ENCODE measurements around the gene JAK1. TPM values are rescaled to one million over a fixed set of nuclear protein-coding genes. Genes with fewer than 3 reads are reported as not detected.

Gene JAK1
- total and polyA plus RNA-seq, 9 of the 15 experiments (the other 6 are each of a cell fraction or from before 2014, with no cell fraction given) = 9.7 to 44.1 (median 42.5) TPM

GRCh38 chr1:64956733-64957441 is 9.5 kb downstream of the JAK1 start:
- peak overlapping the region in 1 of 2 experiments; percentile 31; a peak in 3 of 4 replicates for H3K9ac ChIP-seq (ENCODE audit: insufficient read depth in 1 of 2, low read depth in 2 of 2, low read length in 2 of 2)
- H3K9me3 ChIP-seq (replicated peaks; ENCODE audit: control insufficient read depth, insufficient read depth, low read depth, low read length) = no peaks in the 10 kb centered on the region
- H3K4me1 ChIP-seq (replicated peaks in 1 of 2; ENCODE audit: control insufficient read depth in 2 of 2, insufficient read depth in 2 of 2, low read length in 2 of 2) = peaks cover 18 to 44% of the 10 kb centered on the region in 2 experiments
- no TSS peak for BruUV-seq (replicated peaks)
- ATAC-seq = peak; percentile 30
- H3K79me2 ChIP-seq (ENCODE audit: control insufficient read depth, insufficient read depth, low read length) = peaks cover 87% of the 10 kb centered on the region
- ChIA-PET POLR2A (interaction anchor here (1.0 to 1.4 kb wide), 2 partner anchors 9 to 34 kb away, joined by 3 to 5 read pairs; no protein-coding TSS in a partner anchor), CTCF (ENCODE audit: low intra/inter-chr PET ratio) (no interaction called here)
- 20% methylated on average over 3 of the region's 3 CpGs for WGBS (ENCODE audit: insufficient coverage, low coverage, missing lambda C conversion rate)
- H3K4me3 ChIP-seq = no peak overlapping the region
- no peak overlapping the region for H2AFZ ChIP-seq (ENCODE audit: low read depth, low read length)
- H3K36me3 ChIP-seq (ENCODE audit: control insufficient read depth, insufficient read depth, low read length) = no peaks in the 10 kb centered on the region
- peaks cover 9% of the 10 kb centered on the region; the same call in 1 of the 2 replicates for H4K20me1 ChIP-seq (replicated peaks; ENCODE audit: control insufficient read depth, insufficient read depth, low read length)
- intact Hi-C loops (cut with micrococcal nuclease) = no loop called here
- no peaks in the 10 kb centered on the region for H3K9me1 ChIP-seq (ENCODE audit: control insufficient read depth, insufficient read depth, low read length)
- no peaks in the 10 kb centered on the region for H3K27me3 ChIP-seq (ENCODE audit: control insufficient read depth in 2 of 2, insufficient read depth in 2 of 2, low read length in 2 of 2)
- H3K27ac ChIP-seq (ENCODE audit: extremely low read depth, low read depth, low read length) = peak overlapping the region; percentile 53
- peak; percentile 36 to 64 (median 42) for DNase-seq (ENCODE audit: extremely low read depth in 1 of 4, low spot score in 3 of 4)
- in situ Hi-C loops (cut with MboI) = no loop called here
- peak; percentile 72 for FAIRE-seq
- H3K4me2 ChIP-seq (ENCODE audit: insufficient read depth, low read length) = peak overlapping the region; percentile 42
- TF ChIP-seq LARP7 (IDR thresholded peaks at IDR 0.05) (no peak), CBFA2T3 (IDR thresholded peaks at IDR 0.05) (peak; percentile 73), POLR2B (IDR thresholded peaks at IDR 0.05; ENCODE audit: low read depth, partially characterized antibody) (no peak), HDAC1 (IDR thresholded peaks at IDR 0.05) (0 out of 4 replicates have a peak, but pooled peaks of 1 of the 2 experiments have one; percentile 47), TEAD1 (CRISPR knock-in tag; IDR thresholded peaks at IDR 0.05) (no peak), HIVEP1 (CRISPR knock-in tag; IDR thresholded peaks at IDR 0.05) (no peak), TAL1 (IDR thresholded peaks at IDR 0.05) (peak; percentile 6; the same call in 1 of the 2 replicates), DPF2 (IDR thresholded peaks at IDR 0.05) (peak; percentile 39; the same call in 1 of the 2 replicates), PRMT5 (CRISPR knock-in tag; IDR thresholded peaks at IDR 0.05) (no peak), ZEB2 (IDR thresholded peaks at IDR 0.05) (peak; percentile 67; the same call in 1 of the 2 replicates), TEAD4 (IDR thresholded peaks at IDR 0.05; ENCODE audit: low read length) (0 out of 2 replicates have a peak, but pooled peaks have one; percentile 5), TEAD4 (CRISPR knock-in tag; IDR thresholded peaks at IDR 0.05; ENCODE audit: borderline replicate concordance) (no peak), KLF10 (CRISPR knock-in tag; IDR thresholded peaks at IDR 0.05) (no peak), ZNF696 (CRISPR knock-in tag; conservative IDR thresholded peaks at IDR 0.05) (no peak), MTF1 (CRISPR knock-in tag; IDR thresholded peaks at IDR 0.05; ENCODE audit: borderline replicate concordance) (no peak), CBFA2T2 (conservative IDR thresholded peaks at IDR 0.05) (peak; percentile 22; the same call in 1 of the 2 replicates), ZNF217 (CRISPR knock-in tag; IDR thresholded peaks at IDR 0.05) (no peak), SAFB (IDR thresholded peaks at IDR 0.05; ENCODE audit: borderline replicate concordance, low read depth, low read length) (no peak), ZNF740 (CRISPR knock-in tag; IDR thresholded peaks at IDR 0.05) (no peak), ZNF740 (tag; IDR thresholded peaks at IDR 0.05) (no peak), ZFPM2 (CRISPR knock-in tag; IDR thresholded peaks at IDR 0.05) (no peak), POU5F1 (IDR thresholded peaks at IDR 0.05; ENCODE audit: borderline replicate concordance, low read depth, low read length, partially characterized antibody) (no peak)
- TF ChIP-seq, protein P1, sequence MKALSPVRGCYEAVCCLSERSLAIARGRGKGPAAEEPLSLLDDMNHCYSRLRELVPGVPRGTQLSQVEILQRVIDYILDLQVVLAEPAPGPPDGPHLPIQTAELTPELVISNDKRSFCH (CRISPR knock-in tag; IDR thresholded peaks at IDR 0.05) = no peak
- TF ChIP-seq, protein P1 (tag; IDR thresholded peaks at IDR 0.05) = no peak
- TF ChIP-seq, protein P2, sequence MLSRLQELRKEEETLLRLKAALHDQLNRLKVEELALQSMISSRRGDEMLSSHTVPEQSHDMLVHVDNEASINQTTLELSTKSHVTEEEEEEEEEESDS (CRISPR knock-in tag; IDR thresholded peaks at IDR 0.05) = no peak

Measured in K562 (cell line).